H1 (cell line): ENCODE data around the gene SIPA1L3. TPM values are rescaled to one million over a fixed set of nuclear protein-coding genes. Genes with fewer than 3 reads are reported as not detected.

Experiments
- CTCF ChIA-PET: fragments of 300-600 bp; sonication (Branson Sonifier 250); formaldehyde crosslinking; loops from one replicate; lab custom pipeline; 2021; ENCODE audit not compliant: partially characterized antibody; lab: Charles Lee
- POLR2A ChIA-PET: fragments of 300-600 bp; sonication (Branson Sonifier 250); formaldehyde crosslinking; loops from one replicate; lab custom pipeline; 2021; ENCODE audit warnings: inconsistent platforms; ENCODE audit not compliant: partially characterized antibody; lab: Charles Lee
- DNase-seq, 2 experiments: peaks; one replicate each; pipeline versions ENCODE4 v3.0.0 to v3.0.0-alpha.2; 2010 to 2022; ENCODE audit warnings: low spot score in 2 of 2, low read depth in 1 of 2, mixed read lengths in 1 of 2
- FAIRE-seq: peaks from 2 replicates; lab custom pipeline; 2011; peaks lifted over from hg19 to GRCh38; lab: Jason Lieb, UNC
- H2AFZ ChIP-seq: 2 replicates; pipeline ENCODE4 v1.8.1; 2012; ENCODE audit warnings: low read length, inconsistent platforms
- H2AK5ac ChIP-seq: 2 replicates; pipeline ENCODE4 v1.6.1; 2013; ENCODE audit warnings: low read depth, low read length
- H2BK120ac ChIP-seq: replicated peaks from 2 replicates; pipeline ENCODE3; 2013; ENCODE audit warnings: low read depth, low read length, inconsistent platforms
- H2BK12ac ChIP-seq: 2 replicates; pipeline ENCODE4 v1.6.1; 2013; ENCODE audit warnings: low read depth, low read length
- H2BK15ac ChIP-seq: 2 replicates; pipeline ENCODE4 v1.6.1; 2013; ENCODE audit warnings: low read length
- H2BK20ac ChIP-seq: 2 replicates; pipeline ENCODE4 v1.6.1; 2013; ENCODE audit warnings: low read length
- H2BK5ac ChIP-seq: 2 replicates; pipeline ENCODE4 v1.6.1; 2013; ENCODE audit warnings: low read depth, low read length
- H3K14ac ChIP-seq: 2 replicates; pipeline ENCODE4 v1.6.1; 2013; ENCODE audit warnings: inconsistent platforms; ENCODE audit not compliant: insufficient read length
- H3K18ac ChIP-seq: 2 replicates; pipeline ENCODE4 v1.6.1; 2013; ENCODE audit warnings: low read length; ENCODE audit errors: extremely low read depth
- H3K23ac ChIP-seq: 2 replicates; pipeline ENCODE4 v1.6.1; 2013; ENCODE audit warnings: inconsistent platforms; ENCODE audit not compliant: insufficient read length
- H3K23me2 ChIP-seq: 2 replicates; pipeline ENCODE4 v1.6.1; 2013; ENCODE audit warnings: low read depth, low read length
- H3K27ac ChIP-seq: 2 replicates; pipeline ENCODE4 v1.6.1; 2011; ENCODE audit warnings: low read depth, low read length, inconsistent platforms
- H3K27me3 ChIP-seq, 4 experiments: replicated peaks in 1 of 4; 1 replicate in 1 of 4; 2 replicates in 3 of 4; pipeline versions ENCODE4 v1.6.1 to v1.8.1; 2011 to 2013; ENCODE audit warnings: low read length in 3 of 4, mild to moderate bottlenecking in 3 of 4, inconsistent platforms in 2 of 4, mixed read lengths in 2 of 4, moderate library complexity in 1 of 4; ENCODE audit not compliant: control insufficient read depth in 3 of 4, insufficient read depth in 3 of 4; ENCODE audit errors: extremely low read depth in 1 of 4
- H3K36me3 ChIP-seq, 4 experiments: 2 replicates each; pipeline versions ENCODE4 v1.6.1 to v1.8.1; 2011 to 2013; ENCODE audit warnings: mild to moderate bottlenecking in 4 of 4, low read length in 3 of 4, moderate library complexity in 2 of 4, control low read depth in 1 of 4, inconsistent platforms in 1 of 4; ENCODE audit not compliant: insufficient read depth in 4 of 4, control insufficient read depth in 2 of 4
- H3K4ac ChIP-seq: replicated peaks from 2 replicates; pipeline ENCODE3; 2013; ENCODE audit warnings: low read length, low read depth, mixed read lengths, inconsistent platforms; ENCODE audit not compliant: insufficient read length
- H3K4me1 ChIP-seq, 4 experiments: replicated peaks in 1 of 4; 1 replicate in 1 of 4; 2 replicates in 3 of 4; pipeline versions ENCODE4 v1.6.1 to v1.8.1; 2011 to 2013; ENCODE audit warnings: low read length in 3 of 4, inconsistent platforms in 2 of 4, mixed read lengths in 1 of 4; ENCODE audit not compliant: insufficient read depth in 4 of 4, control insufficient read depth in 3 of 4
- H3K4me2 ChIP-seq, 2 experiments: 2 replicates each; pipeline versions ENCODE4 v1.6.1 to v1.8.1; 2011 to 2013; ENCODE audit warnings: low read depth in 2 of 2, low read length in 2 of 2, control low read depth in 1 of 2, inconsistent platforms in 1 of 2, mild to moderate bottlenecking in 1 of 2; ENCODE audit not compliant: insufficient read depth in 1 of 2
- H3K4me3 ChIP-seq, 4 experiments: fragments of 200-600, 300-600 bp in 1 of 4; sonication (generic), shearing (Covaris generic), sonication (Bioruptor Twin) in 1 of 4; 2 replicates each; pipeline versions ENCODE4 v1.5.1 to v1.8.1; 2011 to 2016; ENCODE audit warnings: low read length in 4 of 4, low read depth in 3 of 4, control low read depth in 2 of 4, inconsistent platforms in 2 of 4, mild to moderate bottlenecking in 2 of 4, mixed read lengths in 1 of 4, moderate library complexity in 1 of 4; ENCODE audit not compliant: insufficient read depth in 2 of 4; ENCODE audit errors: extremely low read depth in 1 of 4
- H3K56ac ChIP-seq: replicated peaks from 2 replicates; pipeline ENCODE3; 2013; ENCODE audit warnings: low read depth, mild to moderate bottlenecking, mixed read lengths, low read length, inconsistent platforms; ENCODE audit not compliant: insufficient read length
- H3K79me1 ChIP-seq: 2 replicates; pipeline ENCODE4 v1.6.1; 2013; ENCODE audit warnings: low read depth, low read length, control low read depth
- H3K79me2 ChIP-seq, 2 experiments: 2 replicates each; pipeline versions ENCODE4 v1.6.1 to v1.8.1; 2012 to 2013; ENCODE audit warnings: low read length in 2 of 2, mild to moderate bottlenecking in 2 of 2, inconsistent platforms in 1 of 2; ENCODE audit not compliant: insufficient read depth in 2 of 2, control insufficient read depth in 1 of 2
- H3K9ac ChIP-seq, 4 experiments: replicated peaks in 1 of 4; 1 replicate in 1 of 4; 2 replicates in 3 of 4; pipeline versions ENCODE4 v1.6.1 to v1.8.1; 2011 to 2013; ENCODE audit warnings: low read depth in 3 of 4, low read length in 3 of 4, control low read depth in 2 of 4, mild to moderate bottlenecking in 2 of 4, moderate library complexity in 2 of 4, inconsistent platforms in 1 of 4; ENCODE audit errors: extremely low read depth in 1 of 4
- H3K9me3 ChIP-seq, 2 experiments: 2 replicates each; pipeline versions ENCODE4 v1.6.1 to v1.8.1; 2012 to 2013; ENCODE audit warnings: mild to moderate bottlenecking in 2 of 2, moderate library complexity in 2 of 2, control low read depth in 1 of 2, inconsistent platforms in 1 of 2, low read depth in 1 of 2, low read length in 1 of 2, mixed read lengths in 1 of 2; ENCODE audit not compliant: insufficient read depth in 2 of 2
- H4K20me1 ChIP-seq, 2 experiments: replicated peaks in 1 of 2; 2 replicates each; pipeline versions ENCODE3 to v1.8.1; 2011 to 2013; ENCODE audit warnings: inconsistent platforms in 2 of 2, low read length in 2 of 2, mild to moderate bottlenecking in 1 of 2; ENCODE audit not compliant: insufficient read depth in 2 of 2, control insufficient read depth in 1 of 2
- H4K5ac ChIP-seq: 2 replicates; pipeline ENCODE4 v1.6.1; 2013; ENCODE audit warnings: low read length, low read depth, mixed read lengths, inconsistent platforms; ENCODE audit not compliant: insufficient read length
- H4K8ac ChIP-seq: 2 replicates; pipeline ENCODE4 v1.8.0; 2013; ENCODE audit warnings: mild to moderate bottlenecking, moderate library complexity, low read length, inconsistent platforms; ENCODE audit not compliant: insufficient read depth; ENCODE audit errors: extremely low read depth
- H4K91ac ChIP-seq: replicated peaks from 2 replicates; pipeline ENCODE3; 2013; ENCODE audit warnings: low read length, mixed read lengths, inconsistent platforms; ENCODE audit not compliant: insufficient read length
- RFX5 ChIP-seq: IDR thresholded peaks from 2 replicates; pipeline ENCODE4 v1.6.1; 2011; ENCODE audit warnings: low read depth, low read length, improper control_type of control experiment, borderline replicate concordance
- SAP30 ChIP-seq: fragments of 300-600 bp; sonication (generic); IDR thresholded peaks from 2 replicates; pipeline ENCODE4 v1.7.1; 2012; ENCODE audit warnings: low read length, moderate library complexity, mild to moderate bottlenecking, inconsistent platforms; ENCODE audit not compliant: insufficient read depth, insufficient replicate concordance
- SP4 ChIP-seq: IDR thresholded peaks from 2 replicates; pipeline ENCODE4 v1.6.1; 2012; ENCODE audit warnings: low read length, inconsistent platforms
- TCF12 ChIP-seq: IDR thresholded peaks from 2 replicates; pipeline ENCODE4 v1.6.1; 2011; ENCODE audit warnings: low read depth, mild to moderate bottlenecking, low read length
- WGBS, 2 experiments: shearing (Covaris generic) in 1 of 2; methylation state at CpG; one replicate each; pipeline versions ENCODE4 v1.1.6 to v1.1.7; 2013 to 2015; ENCODE audit warnings: low lambda C conversion rate in 2 of 2, mixed read lengths in 2 of 2, inconsistent platforms in 1 of 2, low coverage in 1 of 2, missing lambda C conversion rate in 1 of 2; ENCODE audit not compliant: insufficient replicate concordance in 2 of 2, insufficient coverage in 1 of 2, insufficient read length in 1 of 2; ENCODE audit errors: extremely low coverage in 1 of 2, missing lambda C conversion rate in 1 of 2; 5-methylcytosine and 5-hydroxymethylcytosine counted together
- polyA plus RNA-seq, 7 experiments: library from polyadenylated mRNA; depleted of rRNA in 3 of 7; stranded (reverse) in 5 of 7; unstranded in 2 of 7; fragments of >200 nt in 5 of 7; fragments of 200-250 nt in 2 of 7; gene quantifications; 1 replicate in 5 of 7; 2 replicates in 1 of 7; 4 replicates in 1 of 7; pipeline versions ENCODE4 v1.2.1 to v1.2.3, GENCODE V29; 2011 to 2013; ENCODE audit warnings: missing spikeins in 2 of 7, mixed read lengths in 2 of 7
- total RNA-seq: library from RNA; stranded (reverse); fragmentation: NEBNext Ultra II Directional; extraction: Animal tissue kit (Norgen Biotek cat#: 25700); gene quantifications from 2 replicates; pipeline ENCODE4 v1.2.1, GENCODE V29; 2021

Gene SIPA1L3
- total and polyA plus RNA-seq, 2 of the 8 experiments (the other 6 are each of a cell fraction or from before 2014, with no cell fraction given), result 15.0 to 54.9 TPM

DNA sequence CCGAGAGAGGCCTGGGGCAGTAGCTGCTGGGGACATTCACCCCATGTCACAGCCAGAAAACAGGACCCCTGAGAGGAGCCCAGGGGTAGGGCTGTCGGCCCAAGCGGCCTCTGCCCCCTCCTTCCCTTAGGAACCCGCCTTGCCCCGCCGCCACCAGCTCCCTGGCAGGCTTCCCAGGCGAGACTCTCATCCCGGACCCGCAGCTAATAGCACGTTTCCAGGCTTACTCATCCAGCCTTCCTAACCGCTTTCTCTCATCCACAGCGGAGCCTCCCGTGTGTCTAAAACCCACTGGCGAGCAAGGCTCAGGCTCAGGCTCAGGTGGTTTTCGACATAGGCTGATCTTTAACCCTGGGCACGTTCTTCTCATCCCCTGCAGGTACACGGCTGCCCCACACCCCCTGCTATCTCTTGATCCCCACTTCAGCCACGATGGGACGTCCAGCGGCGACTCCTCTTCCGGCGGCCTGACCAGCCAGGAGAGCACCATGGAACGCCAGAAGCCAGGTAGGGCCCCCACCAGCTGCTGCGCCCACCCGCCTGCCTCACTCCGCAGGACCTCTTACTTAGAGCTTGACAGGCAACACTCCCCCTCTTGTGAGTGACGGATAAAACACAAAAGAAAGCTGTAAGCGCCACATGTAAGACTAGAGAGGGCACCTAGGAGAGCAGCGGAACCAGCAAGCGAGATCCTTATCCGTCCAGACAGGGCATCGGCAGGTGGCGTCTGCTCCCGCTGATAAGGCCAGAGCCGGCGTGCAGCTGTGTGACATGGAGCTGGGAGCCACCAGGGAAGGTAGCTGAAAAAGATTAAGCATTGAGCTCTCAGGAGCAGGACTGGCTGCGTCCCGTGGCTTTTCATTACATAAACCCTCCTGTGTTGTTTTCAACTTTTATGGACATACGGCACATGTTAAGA is 245.7 kb downstream of the SIPA1L3 start:
- no peaks in the 10 kb centered on the region for H4K20me1 ChIP-seq
- H2BK20ac ChIP-seq, result no peak overlapping the region
- 89% methylated on average over 40 of the region's 40 CpGs; no CpG with 5 or more reads in 1 of the 2 experiments for WGBS, 2 experiments
- no peak overlapping the region for H4K8ac ChIP-seq
- H3K9ac ChIP-seq, result no peak overlapping the region
- H2BK15ac ChIP-seq, result no peak overlapping the region
- no peaks in the 10 kb centered on the region for H3K79me1 ChIP-seq
- no peak overlapping the region for H4K5ac ChIP-seq
- no peak overlapping the region for H3K18ac ChIP-seq
- TF ChIP-seq RFX5 (no peak), SAP30 (no peak), TCF12 (no peak), SP4 (no peak)
- no peak overlapping the region for H2AK5ac ChIP-seq
- H3K4me1 ChIP-seq, result no peaks in the 10 kb centered on the region
- no peak overlapping the region for H3K4me2 ChIP-seq
- H3K14ac ChIP-seq, result no peak overlapping the region
- H2BK120ac ChIP-seq, result no peak overlapping the region
- CTCF ChIA-PET, result interaction anchor here (1.0 to 4.4 kb wide), 6 partner anchors 10 to 250 kb away, joined by 3 to 41 read pairs (median 6); no protein-coding TSS in a partner anchor
- no peak overlapping the region for H2AFZ ChIP-seq
- H3K23me2 ChIP-seq, result no peaks in the 10 kb centered on the region
- no peaks in the 10 kb centered on the region for H3K79me2 ChIP-seq
- no peak overlapping the region for H4K91ac ChIP-seq
- peaks cover 0 to 12% (median 3%) of the 10 kb centered on the region in 4 experiments; a peak in 6 of 8 replicates for H3K36me3 ChIP-seq
- POLR2A ChIA-PET, result no interaction called here
- no peaks in the 10 kb centered on the region for H3K27me3 ChIP-seq
- H3K4me3 ChIP-seq, result no peak overlapping the region
- H2BK5ac ChIP-seq, result no peak overlapping the region
- H3K9me3 ChIP-seq, result no peaks in the 10 kb centered on the region
- H2BK12ac ChIP-seq, result no peak overlapping the region
- FAIRE-seq (no peak), DNase-seq (no peak)
- H3K56ac ChIP-seq, result no peak overlapping the region
- no peak overlapping the region for H3K4ac ChIP-seq
- H3K23ac ChIP-seq, result no peak overlapping the region
- H3K27ac ChIP-seq, result no peak overlapping the region
